ENCODE results near the gene CTNNAL1. TPM values are rescaled to one million over a fixed set of nuclear protein-coding genes. Genes with fewer than 3 reads are reported as not detected.

CTNNAL1 gene
- total RNA-seq, 2 experiments from 2014 or later: 20.9 to 22.4 TPM

DNA sequence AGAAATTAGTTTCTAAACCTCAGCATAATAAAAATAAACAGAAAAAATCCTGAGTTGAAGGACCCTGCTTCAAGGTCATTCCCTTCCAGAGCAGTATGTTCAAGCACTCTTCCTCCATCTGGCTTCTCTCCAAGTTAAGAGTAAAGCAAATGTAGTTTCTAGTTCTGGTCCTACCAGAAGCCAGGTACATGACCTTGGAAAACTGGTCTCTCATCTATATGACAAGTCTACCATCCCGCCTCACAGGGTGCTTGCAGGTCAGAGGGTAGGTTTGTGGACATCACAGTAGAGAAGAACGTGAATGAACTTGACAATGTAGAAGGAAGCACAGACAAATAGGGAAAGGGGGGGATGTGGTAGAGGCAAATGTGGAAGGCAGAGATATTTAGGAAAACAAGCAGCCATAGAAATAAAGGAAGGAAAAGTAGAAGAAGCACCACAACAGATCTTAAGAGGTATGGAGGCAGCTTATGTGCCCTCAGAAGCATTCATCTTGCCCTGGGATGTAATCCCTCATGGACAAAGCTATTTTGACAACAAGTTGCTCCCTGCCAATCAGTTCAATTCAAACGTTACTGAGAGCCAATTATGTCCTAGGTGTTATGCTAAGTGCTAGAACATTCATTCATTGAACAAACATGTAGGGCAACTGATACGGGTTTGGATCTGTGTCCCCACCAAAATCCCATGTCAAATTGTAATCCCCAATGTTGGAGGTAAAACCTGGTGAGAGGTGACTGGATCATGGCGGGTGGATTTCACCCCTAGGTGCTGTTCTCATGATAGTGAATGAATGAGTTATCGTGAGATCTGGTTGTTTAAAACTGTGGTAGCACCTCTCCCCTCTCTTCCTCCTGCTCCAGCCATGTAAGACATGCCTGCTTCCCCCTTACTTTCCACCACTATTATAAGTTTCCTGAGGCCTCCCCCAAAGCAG lies 23.7 kb upstream of the CTNNAL1 start:
- no peaks in the 10 kb centered on the region for H3K9me3 Mint-ChIP-seq
- H3K36me3 Mint-ChIP-seq: peaks cover 15% of the 10 kb centered on the region
- no peaks in the 10 kb centered on the region for H3K27me3 Mint-ChIP-seq
- no peak overlapping the region for H3K4me3 Mint-ChIP-seq
- no peaks in the 10 kb centered on the region for H3K4me1 Mint-ChIP-seq
- no peak for DNase-seq
- no peak overlapping the region for H3K27ac Mint-ChIP-seq

DNA sequence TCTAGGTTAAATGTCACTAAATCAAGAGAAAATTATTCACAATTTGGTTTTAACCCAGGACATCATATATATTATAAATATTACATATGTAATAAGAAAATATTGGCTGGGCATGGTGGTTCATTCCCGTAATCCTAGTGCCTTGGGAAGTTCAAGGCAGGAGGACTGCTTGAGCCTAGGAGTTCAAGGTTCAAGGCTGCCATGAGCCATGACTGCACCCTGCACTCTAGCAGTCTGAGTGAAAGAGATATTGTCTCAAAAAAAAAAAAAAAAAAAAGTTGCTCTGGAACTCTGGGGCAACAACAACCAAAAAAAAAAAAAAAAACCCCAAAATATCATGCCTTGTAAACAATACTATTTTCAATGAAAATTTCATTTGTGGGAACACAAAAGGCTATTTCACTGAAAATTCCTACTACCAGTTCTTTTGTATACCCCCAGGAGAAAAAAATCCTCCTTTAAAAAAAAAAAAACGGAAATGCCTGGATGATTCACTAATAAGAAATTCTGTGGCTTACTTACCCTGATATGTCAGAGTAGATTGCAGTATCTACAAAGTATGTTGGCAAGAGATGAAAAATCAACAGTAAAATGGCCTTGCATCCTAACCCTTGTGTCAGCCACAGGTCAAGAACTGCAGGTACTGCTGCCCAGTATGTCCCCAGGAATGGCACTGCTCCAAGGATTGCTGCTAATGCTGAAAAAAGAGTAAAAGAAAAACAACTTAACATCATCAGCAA lies 22.6 kb upstream of the CTNNAL1 start:
- no peak overlapping the region for H3K4me3 Mint-ChIP-seq
- H3K9me3 Mint-ChIP-seq: no peaks in the 10 kb centered on the region
- H3K4me1 Mint-ChIP-seq: no peaks in the 10 kb centered on the region
- no peak overlapping the region for H3K27ac Mint-ChIP-seq
- peaks cover 13% of the 10 kb centered on the region for H3K36me3 Mint-ChIP-seq
- no peak for DNase-seq
- H3K27me3 Mint-ChIP-seq: no peaks in the 10 kb centered on the region

DNA sequence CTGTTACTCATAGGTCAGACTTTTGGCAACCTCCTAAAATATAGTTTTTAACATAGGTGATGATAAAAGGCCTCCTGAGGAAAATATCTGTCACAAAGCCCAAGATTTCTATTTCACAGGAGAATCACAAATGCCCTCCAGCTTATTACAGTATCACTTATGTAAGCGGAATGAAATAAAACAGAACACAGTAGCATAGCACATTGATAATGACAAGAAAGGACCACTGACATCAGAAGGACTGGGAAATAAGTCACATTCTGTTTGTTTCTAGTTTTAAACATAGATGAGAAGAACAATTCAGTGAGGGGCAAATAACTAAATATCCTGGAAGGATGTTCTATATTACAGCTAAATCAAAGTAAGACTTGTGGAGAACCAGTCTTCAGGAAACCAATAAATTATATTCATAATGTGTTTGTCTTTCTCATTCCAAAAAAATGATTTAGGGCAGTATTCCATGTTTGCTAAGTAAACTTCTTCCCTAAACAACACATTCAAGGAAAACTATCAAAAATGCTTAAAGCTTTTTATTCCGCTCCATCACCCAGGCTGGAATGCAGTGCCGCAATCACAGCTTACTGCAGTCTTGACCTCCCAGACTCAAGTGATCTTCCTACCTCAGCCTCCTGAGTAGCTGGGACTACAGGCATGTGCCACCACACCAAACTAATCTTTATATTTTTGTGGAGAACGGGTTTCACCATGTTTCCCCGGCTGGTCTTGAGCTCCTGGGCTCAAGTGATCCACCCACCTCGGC lies 20.8 kb upstream of the CTNNAL1 start:
- no peak overlapping the region for H3K27ac Mint-ChIP-seq
- H3K27me3 Mint-ChIP-seq: no peaks in the 10 kb centered on the region
- H3K9me3 Mint-ChIP-seq: no peaks in the 10 kb centered on the region
- no peaks in the 10 kb centered on the region for H3K4me1 Mint-ChIP-seq
- DNase-seq: no peak
- peaks cover 6% of the 10 kb centered on the region for H3K36me3 Mint-ChIP-seq
- H3K4me3 Mint-ChIP-seq: no peak overlapping the region

DNA sequence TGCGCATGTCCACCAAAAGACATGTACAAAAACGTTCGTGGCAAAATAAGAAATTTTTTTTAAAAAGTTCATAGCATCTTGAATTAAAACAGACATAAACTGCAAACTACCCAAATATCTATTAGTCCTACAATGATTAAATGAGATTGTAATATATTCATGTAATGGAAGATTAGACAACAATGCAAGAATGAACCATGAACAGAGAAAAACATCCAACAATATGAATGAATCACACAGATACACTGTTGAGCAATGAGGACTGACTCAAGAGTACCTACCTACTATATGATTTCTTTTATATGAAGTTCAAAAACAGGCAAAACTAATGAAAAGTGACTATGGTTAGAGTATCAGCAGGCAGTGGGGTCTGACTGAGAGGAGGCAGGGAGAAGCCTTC lies 17.9 kb upstream of the CTNNAL1 start:
- H3K4me3 Mint-ChIP-seq: no peak overlapping the region
- H3K4me1 Mint-ChIP-seq: peaks cover 3% of the 10 kb centered on the region
- DNase-seq: no peak
- H3K9me3 Mint-ChIP-seq: no peaks in the 10 kb centered on the region
- no peak overlapping the region for H3K27ac Mint-ChIP-seq
- no peaks in the 10 kb centered on the region for H3K27me3 Mint-ChIP-seq
- peaks cover 11% of the 10 kb centered on the region for H3K36me3 Mint-ChIP-seq

DNA sequence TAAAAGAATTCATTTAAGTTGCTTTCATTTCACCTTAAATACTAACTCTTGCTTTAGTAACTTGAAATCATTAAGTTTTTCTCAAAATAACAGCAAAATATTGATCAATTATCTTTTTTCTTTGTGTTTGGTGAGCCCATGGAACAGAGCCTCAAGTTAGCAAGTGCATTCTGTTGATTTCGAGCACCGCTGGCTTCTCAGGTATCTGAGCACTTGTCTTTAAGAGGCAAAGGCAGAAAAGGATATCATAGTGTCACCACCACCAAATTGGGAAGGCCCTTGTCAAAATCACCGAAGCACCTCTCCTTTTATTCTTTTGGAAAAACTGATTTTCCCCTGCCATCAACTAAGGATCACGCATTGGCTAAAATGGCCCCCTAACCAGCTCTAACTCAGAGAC lies 17.1 kb upstream of the CTNNAL1 start:
- Mint-ChIP-seq H3K36me3 (peaks cover 13% of the 10 kb centered on the region), H3K27ac (no peak overlapping the region), H3K4me1 (peaks cover 3% of the 10 kb centered on the region), H3K27me3 (no peaks in the 10 kb centered on the region), H3K4me3 (no peak overlapping the region), H3K9me3 (no peaks in the 10 kb centered on the region)
- no peak for DNase-seq

DNA sequence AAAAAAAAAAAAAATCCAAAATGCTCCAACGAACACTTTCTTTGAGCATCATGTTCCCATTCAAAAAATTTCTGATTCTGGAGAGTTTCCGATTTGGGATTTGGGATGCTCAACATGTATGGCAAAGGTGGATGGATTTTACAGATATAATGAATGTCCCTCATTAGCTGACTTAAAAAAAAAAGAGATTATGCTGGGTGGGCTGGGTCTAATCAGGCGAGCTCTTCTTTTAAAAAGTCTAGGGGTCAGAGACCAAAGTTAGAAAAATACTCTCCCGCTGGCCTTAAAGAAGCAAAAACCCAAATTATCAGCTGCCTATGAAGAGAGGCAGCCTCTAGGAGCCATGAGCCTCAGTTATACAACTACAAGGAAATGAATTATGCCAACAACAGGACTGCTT lies 15.2 kb upstream of the CTNNAL1 start:
- DNase-seq: no peak
- H3K4me1 Mint-ChIP-seq: peaks cover 7% of the 10 kb centered on the region
- H3K36me3 Mint-ChIP-seq: peaks cover 13% of the 10 kb centered on the region
- H3K27ac Mint-ChIP-seq: no peak overlapping the region
- no peaks in the 10 kb centered on the region for H3K27me3 Mint-ChIP-seq
- H3K4me3 Mint-ChIP-seq: no peak overlapping the region
- H3K9me3 Mint-ChIP-seq: no peaks in the 10 kb centered on the region

DNA sequence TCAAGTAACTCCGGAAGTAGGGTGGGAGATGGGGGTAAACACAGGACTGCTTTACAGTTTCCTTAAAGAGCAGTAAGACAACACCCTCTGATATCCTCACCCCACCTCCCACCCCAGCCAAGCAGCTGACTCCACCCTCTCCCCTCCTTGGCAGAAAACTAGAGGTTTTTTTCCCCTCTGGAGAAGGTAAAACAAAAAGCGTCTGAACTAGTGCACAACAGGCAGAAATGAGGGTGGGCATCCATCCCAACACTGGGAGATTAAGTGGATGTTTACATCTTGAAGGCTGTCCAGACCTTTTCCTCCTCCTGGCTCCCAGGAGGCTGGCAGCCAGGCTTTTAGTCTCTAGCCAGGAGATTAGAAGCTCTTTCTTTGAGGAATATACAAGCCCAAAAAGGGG lies 13.9 kb upstream of the CTNNAL1 start:
- no peaks in the 10 kb centered on the region for H3K9me3 Mint-ChIP-seq
- H3K4me3 Mint-ChIP-seq: no peak overlapping the region
- H3K36me3 Mint-ChIP-seq: peaks cover 11% of the 10 kb centered on the region
- peaks cover 7% of the 10 kb centered on the region for H3K4me1 Mint-ChIP-seq
- no peak overlapping the region for H3K27ac Mint-ChIP-seq
- DNase-seq: no peak
- H3K27me3 Mint-ChIP-seq: no peaks in the 10 kb centered on the region

DNA sequence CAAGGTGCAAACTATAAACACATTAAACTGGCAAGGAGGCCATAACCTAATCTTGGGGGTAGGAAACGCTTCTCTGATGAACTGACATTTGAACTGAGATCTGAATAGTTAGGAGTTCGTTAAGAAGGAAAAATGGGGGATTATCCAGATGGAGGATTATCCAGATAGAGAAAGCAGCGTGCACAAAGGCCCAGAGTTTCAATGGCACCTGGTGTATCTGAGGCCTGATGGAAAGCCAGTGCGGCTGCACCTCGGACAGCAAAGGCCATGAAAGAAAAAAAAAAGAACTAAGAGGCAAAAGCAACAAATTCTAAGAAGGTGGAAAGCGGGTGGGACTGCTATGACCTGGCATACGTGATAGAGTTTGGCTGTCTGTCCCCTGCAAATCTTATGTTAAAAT lies 13.0 kb upstream of the CTNNAL1 start:
- peaks cover 7% of the 10 kb centered on the region for H3K4me1 Mint-ChIP-seq
- no peak for DNase-seq
- H3K27me3 Mint-ChIP-seq: no peaks in the 10 kb centered on the region
- H3K27ac Mint-ChIP-seq: peak overlapping the region; percentile 19
- H3K9me3 Mint-ChIP-seq: no peaks in the 10 kb centered on the region
- H3K36me3 Mint-ChIP-seq: peaks cover 9% of the 10 kb centered on the region
- no peak overlapping the region for H3K4me3 Mint-ChIP-seq

DNA sequence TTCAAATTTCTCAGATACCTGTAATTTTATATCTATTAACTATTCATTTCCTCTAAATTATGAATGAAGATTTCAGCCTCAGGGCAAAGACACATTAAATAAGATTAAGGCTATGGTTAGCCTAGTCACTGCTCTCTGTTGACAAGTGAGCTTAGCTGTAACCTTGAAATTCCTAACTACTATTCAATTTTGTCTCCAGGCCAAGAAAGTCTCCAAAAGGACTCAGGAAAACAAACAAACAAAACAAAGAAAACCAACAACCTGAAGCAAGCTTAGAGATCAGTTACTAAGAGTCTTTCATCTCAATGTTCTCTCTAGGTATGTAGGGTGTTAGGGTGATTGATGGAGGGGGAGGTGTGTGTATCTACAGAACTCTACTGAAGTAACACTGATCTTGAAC lies 9.6 kb upstream of the CTNNAL1 start:
- H3K36me3 Mint-ChIP-seq: peaks cover 15% of the 10 kb centered on the region
- no peaks in the 10 kb centered on the region for H3K27me3 Mint-ChIP-seq
- peaks cover 10% of the 10 kb centered on the region for H3K4me1 Mint-ChIP-seq
- DNase-seq: no peak
- H3K4me3 Mint-ChIP-seq: no peak overlapping the region
- H3K27ac Mint-ChIP-seq: no peak overlapping the region
- no peaks in the 10 kb centered on the region for H3K9me3 Mint-ChIP-seq

DNA sequence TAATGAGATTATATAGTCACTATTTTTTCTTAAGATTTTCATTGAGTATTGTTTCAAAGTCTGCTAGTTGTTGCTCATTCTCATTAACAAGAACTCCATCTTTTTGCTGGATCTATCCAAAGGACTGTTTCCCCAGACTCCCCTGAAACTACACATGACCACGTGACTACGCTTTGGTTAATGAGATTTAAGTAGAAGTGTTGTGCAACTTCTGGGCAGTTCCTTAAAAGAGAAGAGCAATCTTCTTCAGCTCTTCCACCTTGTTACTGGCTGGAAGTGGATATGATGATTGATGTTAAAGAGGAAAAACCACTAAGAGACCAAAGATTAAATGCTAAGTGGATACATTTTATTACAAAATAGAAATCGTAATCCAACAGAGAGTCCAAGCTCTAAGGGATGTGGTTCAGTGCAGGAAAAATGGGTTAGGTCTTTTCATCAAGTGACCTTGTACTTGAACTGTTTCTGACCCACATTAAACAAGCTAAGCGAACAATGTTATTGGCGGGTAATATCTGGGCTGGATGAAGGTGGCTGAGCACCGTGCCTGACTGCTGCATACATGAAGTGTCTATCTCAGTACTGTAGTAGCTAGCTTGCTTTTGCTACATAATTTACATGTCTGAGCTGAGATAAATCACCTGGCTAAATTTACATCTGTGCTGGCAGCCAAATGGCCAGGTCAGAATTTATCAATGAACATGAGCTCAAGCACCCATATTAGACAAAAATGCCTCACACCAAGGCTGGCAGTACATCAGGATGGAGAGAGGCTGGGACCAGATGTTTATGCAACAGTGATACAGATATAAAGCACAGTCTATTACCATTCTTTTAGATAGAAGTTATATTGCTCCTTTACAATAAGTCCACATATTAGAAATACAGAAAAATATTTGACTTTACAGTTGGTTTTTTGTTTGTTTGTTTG lies 7.5 kb upstream of the CTNNAL1 start:
- no peak overlapping the region for H3K27ac Mint-ChIP-seq
- peaks cover 7% of the 10 kb centered on the region for H3K4me1 Mint-ChIP-seq
- no peaks in the 10 kb centered on the region for H3K9me3 Mint-ChIP-seq
- H3K36me3 Mint-ChIP-seq: peaks cover 11% of the 10 kb centered on the region
- no peaks in the 10 kb centered on the region for H3K27me3 Mint-ChIP-seq
- DNase-seq: no peak
- no peak overlapping the region for H3K4me3 Mint-ChIP-seq

DNA sequence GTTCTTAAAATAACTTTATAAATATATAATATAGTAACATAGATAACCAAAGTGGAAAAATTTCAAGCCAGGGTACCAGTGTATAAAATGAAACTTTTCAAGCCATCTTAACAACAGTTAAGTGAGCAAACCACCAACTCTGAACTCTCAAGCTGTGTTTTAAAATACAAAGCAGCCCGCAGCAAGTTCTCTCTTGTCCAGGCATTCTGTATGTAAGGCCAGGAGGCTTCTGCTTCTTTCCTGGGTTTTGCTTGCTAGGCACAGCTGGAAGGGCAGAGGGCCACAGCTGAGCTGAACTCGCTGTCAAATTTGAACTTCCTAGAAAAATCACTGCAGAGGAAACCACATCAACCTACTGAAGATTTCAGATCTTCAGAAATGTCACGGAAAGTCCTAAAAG lies 6.8 kb upstream of the CTNNAL1 start:
- Mint-ChIP-seq H3K27me3 (no peaks in the 10 kb centered on the region), H3K9me3 (no peaks in the 10 kb centered on the region)
- DNase-seq: no peak

DNA sequence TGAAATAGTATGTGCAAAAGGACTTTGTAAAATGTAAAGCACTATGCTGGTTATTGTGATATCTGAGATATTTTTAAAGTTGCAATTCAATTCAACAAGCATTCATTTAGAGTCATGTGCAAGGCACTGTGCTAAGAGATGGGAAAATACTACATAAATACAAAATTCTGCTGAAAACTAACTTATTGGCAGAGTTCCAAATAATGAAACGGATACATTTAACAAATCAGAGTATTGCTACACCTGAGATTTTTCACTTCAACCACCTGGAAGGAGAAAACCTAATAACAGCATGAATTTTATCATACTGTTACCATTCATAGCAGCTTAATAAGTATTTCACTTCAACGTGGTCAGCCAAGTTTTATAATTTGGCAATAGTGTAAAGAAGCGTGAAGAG lies 6.1 kb upstream of the CTNNAL1 start:
- H3K4me3 Mint-ChIP-seq: no peak overlapping the region
- H3K27ac Mint-ChIP-seq: no peak overlapping the region
- H3K9me3 Mint-ChIP-seq: no peaks in the 10 kb centered on the region
- peaks cover 3% of the 10 kb centered on the region for H3K4me1 Mint-ChIP-seq
- H3K36me3 Mint-ChIP-seq: peaks cover 14% of the 10 kb centered on the region
- H3K27me3 Mint-ChIP-seq: no peaks in the 10 kb centered on the region
- DNase-seq: no peak

More for the DNA sequence above, 6.8 kb upstream of the CTNNAL1 start:
- no peak overlapping the region for H3K4me3 Mint-ChIP-seq
- peaks cover 7% of the 10 kb centered on the region for H3K4me1 Mint-ChIP-seq
- peaks cover 11% of the 10 kb centered on the region for H3K36me3 Mint-ChIP-seq
- no peak overlapping the region for H3K27ac Mint-ChIP-seq

DNA sequence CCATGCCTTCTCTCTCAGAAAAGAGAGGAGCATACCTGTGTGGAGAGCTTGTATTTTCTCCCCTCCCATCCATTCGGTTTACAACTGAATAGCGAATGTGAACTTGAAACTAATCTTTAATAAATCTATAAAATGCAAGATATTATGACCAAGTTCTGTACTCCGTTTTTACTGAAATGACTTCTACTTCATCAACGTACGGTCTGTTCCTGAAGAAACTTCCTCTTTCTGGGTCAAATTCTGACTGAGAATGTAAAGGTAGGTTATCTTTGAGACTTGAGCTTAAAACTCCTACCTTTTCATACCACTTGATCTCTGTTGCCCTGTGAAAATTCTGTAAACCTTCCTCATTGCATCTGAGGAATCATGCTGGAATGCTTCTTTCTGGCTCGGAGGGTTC lies 4.2 kb upstream of the CTNNAL1 start:
- Mint-ChIP-seq H3K27me3 (no peaks in the 10 kb centered on the region), H3K4me1 (peaks cover 9% of the 10 kb centered on the region), H3K9me3 (no peaks in the 10 kb centered on the region), H3K27ac (no peak overlapping the region), H3K36me3 (peaks cover 14% of the 10 kb centered on the region), H3K4me3 (no peak overlapping the region)
- no peak for DNase-seq

DNA sequence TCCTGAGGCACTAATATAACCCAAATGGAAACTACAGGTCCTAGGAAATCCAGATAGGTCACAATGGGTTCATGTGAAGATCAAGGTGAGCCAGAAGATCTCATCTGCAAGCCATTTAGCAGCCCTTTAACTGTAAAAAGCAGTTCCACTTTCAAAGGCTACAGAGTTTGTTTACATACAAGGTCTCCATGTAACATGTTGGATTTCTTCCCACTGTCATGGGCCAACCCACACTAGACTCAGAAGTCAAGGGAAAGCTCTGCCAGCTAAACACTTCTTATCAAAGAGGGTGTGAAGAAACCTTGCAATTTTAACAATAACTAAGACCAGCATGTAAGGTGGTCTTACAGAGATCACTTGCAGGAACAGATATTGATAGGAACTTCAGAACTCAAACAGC lies 3.8 kb upstream of the CTNNAL1 start:
- H3K36me3 Mint-ChIP-seq: peaks cover 14% of the 10 kb centered on the region
- DNase-seq: no peak
- H3K4me1 Mint-ChIP-seq: peaks cover 13% of the 10 kb centered on the region
- H3K27me3 Mint-ChIP-seq: no peaks in the 10 kb centered on the region
- no peak overlapping the region for H3K27ac Mint-ChIP-seq
- no peaks in the 10 kb centered on the region for H3K9me3 Mint-ChIP-seq
- no peak overlapping the region for H3K4me3 Mint-ChIP-seq

Data from activated naive CD8-positive, alpha-beta T cell treated with anti-CD3 and anti-CD28 coated beads for 36 hours (primary cell).